ENCODE measurements around the gene RHOF. TPM values are rescaled to one million over a fixed set of nuclear protein-coding genes. Genes with fewer than 3 reads are reported as not detected.

Gene RHOF
- total RNA-seq, 1 donor from 2014 or later = 41.0 TPM

DNA sequence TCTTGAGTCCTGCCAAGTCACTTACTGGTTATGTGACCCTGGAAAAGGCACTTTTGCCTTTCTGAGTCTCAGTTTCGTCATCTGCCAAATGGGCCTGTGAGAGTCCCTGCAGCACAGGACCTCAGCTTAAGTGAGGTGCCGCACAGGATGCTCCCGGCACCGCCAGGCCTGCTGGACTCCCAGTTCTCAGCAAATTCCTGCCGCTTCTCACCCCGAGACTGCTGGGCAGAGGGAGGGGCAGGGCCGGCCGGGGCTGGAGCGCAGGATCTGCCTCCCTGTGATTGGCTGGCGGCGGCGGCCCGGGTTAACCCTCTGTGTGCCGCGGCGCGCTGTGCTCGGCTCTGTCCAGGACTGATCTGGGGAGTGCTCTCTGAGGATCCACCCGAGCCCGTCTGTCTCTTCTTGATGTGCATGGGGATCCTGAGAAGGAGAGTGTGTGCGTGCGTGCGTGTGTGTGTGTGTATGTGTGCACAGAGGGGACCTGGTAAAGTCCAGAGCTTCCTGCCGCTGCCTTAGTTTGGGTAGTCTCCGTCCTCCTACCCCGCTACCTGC, 18.9 kb upstream of the RHOF start:
- peaks cover 66% of the 10 kb centered on the region for H3K36me3 ChIP-seq

GRCh38 chr12:121811434-121812319, 18.2 kb upstream of the RHOF start:
- DNase-seq = peak; percentile 89
- Histone ChIP-seq H3K27me3 (no peaks in the 10 kb centered on the region), H3K4me3 (peak overlapping the region; percentile 70), H3K4me1 (peaks cover 43% of the 10 kb centered on the region), H3K9me3 (no peaks in the 10 kb centered on the region), H3K27ac (peak overlapping the region; percentile 73), H3K36me3 (peaks cover 66% of the 10 kb centered on the region)
- intact Hi-C loops (cut with DNase I) = no loop called here
- TF ChIP-seq CTCF (IDR thresholded peaks at IDR 0.05) = peak; percentile 100
- peak; percentile 92 for ATAC-seq

More for the DNA sequence above, 18.9 kb upstream of the RHOF start:
- no peak for TF ChIP-seq CTCF (IDR thresholded peaks at IDR 0.05)
- Histone ChIP-seq H3K4me3 (peak overlapping the region; percentile 70), H3K27me3 (no peaks in the 10 kb centered on the region), H3K4me1 (peaks cover 36% of the 10 kb centered on the region), H3K9me3 (no peaks in the 10 kb centered on the region), H3K27ac (peak overlapping the region; percentile 73)
- peak; percentile 90 for DNase-seq
- ATAC-seq = peak; percentile 89
- intact Hi-C loops (cut with DNase I) = no loop called here

DNA sequence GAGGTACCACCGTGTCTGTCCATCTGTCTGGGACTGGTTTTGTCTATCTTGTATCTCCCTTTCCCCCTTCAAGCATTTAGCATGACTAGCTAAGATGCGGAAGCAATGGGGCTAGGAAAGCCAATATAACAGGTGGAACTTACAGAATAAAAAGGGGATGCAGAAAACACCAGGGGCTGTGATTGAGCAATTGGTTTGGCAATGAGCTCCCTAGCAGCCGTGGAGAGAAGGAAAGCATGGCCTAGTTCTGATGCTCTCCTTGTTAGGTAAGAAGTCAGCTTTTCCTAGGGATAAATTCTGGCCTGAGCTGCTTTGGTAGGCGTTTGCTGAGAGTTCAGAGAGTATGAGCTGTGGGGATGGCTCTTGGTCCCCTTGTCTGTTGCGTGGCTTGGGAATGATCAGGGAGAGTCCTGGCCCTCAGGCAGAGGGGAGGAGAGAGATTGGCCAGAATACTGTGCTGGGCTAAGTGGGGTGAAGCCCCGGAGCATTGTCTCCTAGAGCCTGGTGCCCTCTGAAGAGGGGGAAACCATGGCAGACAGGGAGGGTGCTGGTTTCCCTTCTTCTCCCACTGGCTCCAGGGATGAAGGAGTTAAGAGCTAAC, 17.4 kb upstream of the RHOF start:
- Histone ChIP-seq H3K27ac (peak overlapping the region; percentile 73), H3K4me3 (peak overlapping the region; percentile 70)
- intact Hi-C loops (cut with DNase I) = no loop called here

DNA sequence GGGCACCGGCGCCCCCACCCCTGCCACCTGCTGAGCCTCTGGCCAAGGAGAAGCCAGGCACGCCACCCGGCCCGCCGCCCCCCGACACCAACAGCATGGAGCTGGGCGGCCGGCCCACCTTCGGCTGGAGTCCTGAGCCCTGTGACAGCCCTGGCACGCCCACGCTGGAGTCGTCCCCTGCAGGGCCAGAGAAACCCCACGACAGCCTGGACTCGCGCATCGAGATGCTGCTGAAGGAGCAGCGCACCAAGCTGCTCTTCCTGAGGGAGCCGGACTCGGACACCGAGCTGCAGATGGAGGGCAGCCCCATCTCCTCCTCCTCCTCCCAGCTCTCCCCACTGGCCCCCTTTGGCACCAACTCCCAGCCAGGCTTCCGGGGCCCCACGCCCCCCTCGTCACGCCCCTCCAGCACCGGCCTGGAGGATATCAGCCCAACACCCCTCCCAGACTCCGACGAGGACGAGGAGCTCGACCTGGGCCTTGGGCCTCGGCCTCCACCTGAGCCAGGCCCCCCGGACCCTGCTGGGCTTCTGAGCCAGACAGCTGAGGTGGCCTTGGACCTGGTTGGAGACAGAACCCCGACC, 16.8 kb upstream of the RHOF start:
- H3K9me3 ChIP-seq = no peaks in the 10 kb centered on the region
- ATAC-seq (no peak), DNase-seq (no peak)
- H3K4me3 ChIP-seq = no peak overlapping the region
- intact Hi-C loops (cut with DNase I) = no loop called here
- H3K36me3 ChIP-seq = peaks cover 53% of the 10 kb centered on the region
- no peak overlapping the region for H3K27ac ChIP-seq
- peaks cover 56% of the 10 kb centered on the region for H3K4me1 ChIP-seq
- H3K27me3 ChIP-seq = no peaks in the 10 kb centered on the region
- TF ChIP-seq CTCF (IDR thresholded peaks at IDR 0.05) = no peak

More for the DNA sequence above, 17.4 kb upstream of the RHOF start:
- DNase-seq (no peak), ATAC-seq (no peak)
- no peaks in the 10 kb centered on the region for H3K27me3 ChIP-seq
- H3K9me3 ChIP-seq = no peaks in the 10 kb centered on the region
- H3K4me1 ChIP-seq = peaks cover 50% of the 10 kb centered on the region
- no peak for TF ChIP-seq CTCF (IDR thresholded peaks at IDR 0.05)
- H3K36me3 ChIP-seq = peaks cover 60% of the 10 kb centered on the region

DNA sequence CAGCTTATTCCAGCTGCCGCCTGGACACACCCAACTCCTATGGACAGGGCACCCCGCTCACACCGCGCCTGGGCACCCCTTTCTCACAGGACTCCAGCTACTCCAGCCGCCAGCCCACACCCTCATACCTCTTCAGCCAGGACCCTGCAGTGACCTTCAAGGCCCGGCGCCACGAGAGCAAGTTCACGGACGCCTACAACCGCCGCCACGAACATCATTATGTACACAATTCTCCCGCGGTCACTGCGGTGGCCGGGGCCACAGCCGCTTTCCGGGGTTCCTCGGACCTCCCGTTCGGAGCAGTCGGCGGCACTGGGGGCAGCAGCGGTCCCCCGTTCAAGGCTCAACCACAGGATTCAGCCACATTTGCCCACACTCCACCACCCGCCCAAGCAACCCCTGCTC, 16.2 kb upstream of the RHOF start:
- DNase-seq (no peak), ATAC-seq (no peak)
- Histone ChIP-seq H3K36me3 (peaks cover 47% of the 10 kb centered on the region), H3K4me1 (peaks cover 57% of the 10 kb centered on the region), H3K4me3 (no peak overlapping the region), H3K27ac (no peak overlapping the region), H3K9me3 (no peaks in the 10 kb centered on the region), H3K27me3 (no peaks in the 10 kb centered on the region)
- no peak for TF ChIP-seq CTCF (IDR thresholded peaks at IDR 0.05)
- intact Hi-C loops (cut with DNase I) = no loop called here
